SK-N-SH (cell line): Measurements from ENCODE around the gene PRMT2. TPM values are rescaled to one million over a fixed set of nuclear protein-coding genes. Genes with fewer than 3 reads are reported as not detected.

Source experiments
- CTCF ChIA-PET: fragments of 300-600, 350-600 bp; formaldehyde crosslinking; extraction: SDS; loops from one replicate; lab custom pipeline; 2021; lab: Yijun Ruan, JAX
- POLR2A ChIA-PET: fragments of 350-600 bp; sonication (Branson Sonifier 250); formaldehyde crosslinking; extraction: SDS; loops from one replicate; lab custom pipeline; 2020; ENCODE audit warnings: antibody characterized with exemption, inconsistent platforms; lab: Yijun Ruan, JAX
- DNase-seq: peaks from one replicate; pipeline ENCODE4 v3.0.0; 2012
- H2AFZ ChIP-seq: fragments of 200-600 bp; sonication (generic); 2 replicates; pipeline ENCODE4 v1.8.1; 2016; ENCODE audit warnings: antibody characterized with exemption, mild to moderate bottlenecking, low read depth
- H3F3A ChIP-seq: fragments of 200-600 bp; sonication (generic); replicated peaks from 2 replicates; pipeline ENCODE3; 2016; ENCODE audit warnings: antibody characterized with exemption, mild to moderate bottlenecking; ENCODE audit not compliant: insufficient read depth
- H3K27ac ChIP-seq, 2 experiments: fragments of 200-500 bp in 1 of 2; fragments of 200-600 bp in 1 of 2; sonication (Bioruptor generic) in 1 of 2; sonication (generic), shearing (Covaris generic) in 1 of 2; 2 replicates each; pipeline versions ENCODE4 v1.5.1 to v1.6.1; 2014 to 2016; ENCODE audit warnings: low read depth in 2 of 2, inconsistent platforms in 1 of 2, low read length in 1 of 2, mild to moderate bottlenecking in 1 of 2, mixed read lengths in 1 of 2
- H3K27me3 ChIP-seq: fragments of 200-600 bp; sonication (generic), shearing (Covaris generic); 2 replicates; pipeline ENCODE4 v1.6.1; 2016; ENCODE audit warnings: mixed run types; ENCODE audit not compliant: insufficient read depth
- H3K36me3 ChIP-seq, 2 experiments: fragments of 200-500 bp in 1 of 2; fragments of 200-600 bp in 1 of 2; sonication (Bioruptor generic) in 1 of 2; sonication (generic) in 1 of 2; replicated peaks in 1 of 2; 2 replicates each; pipeline versions ENCODE3 to v1.5.1; 2014 to 2016; ENCODE audit warnings: low read length in 1 of 2, mild to moderate bottlenecking in 1 of 2; ENCODE audit not compliant: insufficient read depth in 2 of 2, control insufficient read depth in 1 of 2
- H3K4me1 ChIP-seq, 2 experiments: fragments of 200-500 bp in 1 of 2; fragments of 200-600 bp in 1 of 2; sonication (Bioruptor generic) in 1 of 2; sonication (generic), shearing (Covaris generic) in 1 of 2; 2 replicates each; pipeline versions ENCODE4 v1.5.1 to v1.6.1; 2014 to 2016; ENCODE audit warnings: low read depth in 1 of 2, low read length in 1 of 2, mixed run types in 1 of 2; ENCODE audit not compliant: insufficient read depth in 2 of 2, control insufficient read depth in 1 of 2
- H3K4me2 ChIP-seq: fragments of 200-600 bp; sonication (generic), shearing (Covaris generic); 2 replicates; pipeline ENCODE4 v1.6.1; 2017; ENCODE audit warnings: mixed run types
- H3K4me3 ChIP-seq, 2 experiments: fragments of 200-500 bp in 1 of 2; fragments of 200-600 bp in 1 of 2; sonication (Bioruptor generic) in 1 of 2; sonication (generic), shearing (Covaris generic) in 1 of 2; 2 replicates each; pipeline versions ENCODE4 v1.5.1 to v1.8.1; 2014 to 2016; ENCODE audit warnings: low read depth in 2 of 2, inconsistent platforms in 1 of 2, low read length in 1 of 2, mild to moderate bottlenecking in 1 of 2, mixed read lengths in 1 of 2, moderate library complexity in 1 of 2
- H3K79me2 ChIP-seq: fragments of 200-600 bp; sonication (generic); 2 replicates; pipeline ENCODE4 v1.8.1; 2017; ENCODE audit warnings: mild to moderate bottlenecking; ENCODE audit not compliant: insufficient read depth
- H3K9ac ChIP-seq: fragments of 200-600 bp; sonication (generic); 2 replicates; pipeline ENCODE4 v1.6.1; 2017; ENCODE audit warnings: mixed run types
- H3K9me2 ChIP-seq: fragments of 200-600 bp; sonication (generic); 2 replicates; pipeline ENCODE4 v1.6.1; 2017; ENCODE audit warnings: mixed run types
- H3K9me3 ChIP-seq: fragments of 200-600 bp; sonication (generic); 2 replicates; pipeline ENCODE4 v1.6.1; 2017; ENCODE audit warnings: mixed run types, mild to moderate bottlenecking, moderate library complexity
- H4K20me1 ChIP-seq: fragments of 200-600 bp; sonication (generic); 2 replicates; pipeline ENCODE4 v1.6.1; 2017; ENCODE audit warnings: mild to moderate bottlenecking, mixed run types; ENCODE audit not compliant: insufficient read depth
- FOSL2 ChIP-seq: IDR thresholded peaks from 2 replicates; pipeline ENCODE4 v1.4.0; 2012; ENCODE audit warnings: low read depth, mild to moderate bottlenecking, moderate library complexity, borderline replicate concordance
- FOXJ3 ChIP-seq: sonication (generic); formaldehyde crosslinking; IDR thresholded peaks from 2 replicates; pipeline ENCODE4 v1.5.1; 2020; ENCODE audit warnings: mild to moderate bottlenecking, missing genetic modification reagents
- MXI1 ChIP-seq: IDR thresholded peaks from 2 replicates; pipeline ENCODE4 v1.6.1; 2012; ENCODE audit warnings: mild to moderate bottlenecking, low read depth, low read length, improper control_type of control experiment
- RAD21 ChIP-seq: IDR thresholded peaks from 2 replicates; pipeline ENCODE4 v1.6.1; 2012; ENCODE audit warnings: mild to moderate bottlenecking, low read length
- RFX5 ChIP-seq: IDR thresholded peaks from 2 replicates; pipeline ENCODE4 v1.6.1; 2012; ENCODE audit warnings: mild to moderate bottlenecking, improper control_type of control experiment, low read length
- WGBS: methylation state at CpG from one replicate; pipeline ENCODE4 v1.1.6; 2017; ENCODE audit warnings: low lambda C conversion rate; 5-methylcytosine and 5-hydroxymethylcytosine counted together
- polyA plus RNA-seq, 3 experiments: library from polyadenylated mRNA; depleted of rRNA; stranded (reverse); fragments of >200 nt; gene quantifications; 2 replicates each; pipeline ENCODE4 v1.2.3, GENCODE V29; 2012
- TF ChIP-seq, protein P1 (sequence below): fragments of 200-600 bp; sonication (generic); IDR thresholded peaks from 2 replicates; pipeline ENCODE4 v1.6.1; 2017; ENCODE audit warnings: antibody characterized with exemption, mild to moderate bottlenecking, moderate library complexity
- TF ChIP-seq, protein P2 (sequence below): IDR thresholded peaks from 2 replicates; pipeline ENCODE4 v1.4.0; 2012; ENCODE audit warnings: low read depth, borderline replicate concordance
- TF ChIP-seq, protein P3 (sequence below): IDR thresholded peaks from 2 replicates; pipeline ENCODE4 v1.6.1; 2012; ENCODE audit warnings: mild to moderate bottlenecking, low read depth, low read length, moderate library complexity
- TF ChIP-seq, protein P4 (sequence below): fragments of 150-350 bp; IDR thresholded peaks from 2 replicates; pipeline ENCODE4 v1.6.1; 2017; ENCODE audit warnings: antibody characterized with exemption, low read length, low read depth, borderline replicate concordance

PRMT2 gene
- polyA plus RNA-seq, 1 of the 3 experiments (the other 2 are of a cell fraction), result 278 TPM

DNA sequence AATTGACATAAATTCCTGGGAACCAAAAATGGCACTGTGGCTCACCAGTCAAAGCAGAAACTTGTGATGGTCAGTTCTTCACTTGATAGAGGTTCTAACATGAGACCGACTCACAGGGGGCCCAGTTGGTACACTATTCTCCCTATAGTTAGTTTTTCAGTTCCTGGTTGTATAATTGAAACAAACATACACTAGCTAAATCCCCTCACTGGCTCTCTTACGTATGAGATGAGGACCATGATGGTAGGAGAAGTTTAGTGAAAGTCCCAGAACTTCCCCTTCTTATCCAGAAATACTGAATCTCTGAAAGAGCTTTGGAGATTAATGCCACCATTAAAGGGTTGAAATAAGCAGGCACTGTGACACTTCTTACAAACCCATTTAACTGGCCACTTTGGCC lies 27.8 kb upstream of the PRMT2 start (continued):
- TF ChIP-seq, protein P1, sequence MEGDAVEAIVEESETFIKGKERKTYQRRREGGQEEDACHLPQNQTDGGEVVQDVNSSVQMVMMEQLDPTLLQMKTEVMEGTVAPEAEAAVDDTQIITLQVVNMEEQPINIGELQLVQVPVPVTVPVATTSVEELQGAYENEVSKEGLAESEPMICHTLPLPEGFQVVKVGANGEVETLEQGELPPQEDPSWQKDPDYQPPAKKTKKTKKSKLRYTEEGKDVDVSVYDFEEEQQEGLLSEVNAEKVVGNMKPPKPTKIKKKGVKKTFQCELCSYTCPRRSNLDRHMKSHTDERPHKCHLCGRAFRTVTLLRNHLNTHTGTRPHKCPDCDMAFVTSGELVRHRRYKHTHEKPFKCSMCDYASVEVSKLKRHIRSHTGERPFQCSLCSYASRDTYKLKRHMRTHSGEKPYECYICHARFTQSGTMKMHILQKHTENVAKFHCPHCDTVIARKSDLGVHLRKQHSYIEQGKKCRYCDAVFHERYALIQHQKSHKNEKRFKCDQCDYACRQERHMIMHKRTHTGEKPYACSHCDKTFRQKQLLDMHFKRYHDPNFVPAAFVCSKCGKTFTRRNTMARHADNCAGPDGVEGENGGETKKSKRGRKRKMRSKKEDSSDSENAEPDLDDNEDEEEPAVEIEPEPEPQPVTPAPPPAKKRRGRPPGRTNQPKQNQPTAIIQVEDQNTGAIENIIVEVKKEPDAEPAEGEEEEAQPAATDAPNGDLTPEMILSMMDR, result no peak
- no peak for TF ChIP-seq MXI1
- TF ChIP-seq, all 33 proteins: peak for 0

DNA sequence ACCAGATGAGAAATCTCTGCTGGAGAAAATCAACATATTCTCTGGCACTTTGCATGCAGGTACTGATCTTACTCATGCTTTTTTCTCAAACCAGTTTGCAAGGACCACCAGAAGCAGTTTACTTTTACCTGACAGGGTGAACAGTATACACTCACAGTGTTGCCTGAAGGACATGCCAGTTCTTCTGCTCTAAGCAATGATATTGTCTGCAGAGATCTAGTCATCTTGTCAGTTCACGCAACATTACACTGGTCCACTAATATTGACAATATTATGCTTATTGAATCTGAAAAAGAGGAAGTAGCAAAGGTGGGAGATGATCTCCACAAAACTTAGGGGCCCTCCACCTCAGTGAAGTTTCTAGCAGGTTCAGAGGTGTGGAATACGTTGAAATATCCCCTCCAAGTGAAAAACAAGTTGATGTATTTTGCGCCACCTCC lies 26.8 kb upstream of the PRMT2 start:
- H2AFZ ChIP-seq, result no peak overlapping the region
- ChIA-PET POLR2A (interaction anchor here (0.6 kb wide), 1 partner anchor 635 kb away, joined by 3 read pairs; no protein-coding TSS in a partner anchor), CTCF (interaction anchor here (1.0 kb wide), 1 partner anchor 20 kb away, joined by 3 read pairs; no protein-coding TSS in a partner anchor)
- DNase-seq, result no peak
- 70% methylated on average over 3 of the region's 3 CpGs for WGBS
- H3K27me3 ChIP-seq, result no peaks in the 10 kb centered on the region
- H3K36me3 ChIP-seq, result no peaks in the 10 kb centered on the region
- no peaks in the 10 kb centered on the region for H4K20me1 ChIP-seq
- 0 out of 2 replicates have a peak, but pooled peaks cover 3% of the 10 kb centered on the region for H3K9me3 ChIP-seq
- no peaks in the 10 kb centered on the region for H3F3A ChIP-seq
- H3K4me1 ChIP-seq, result peaks cover 5 to 10% of the 10 kb centered on the region in 2 experiments; a peak in 2 of 4 replicates
- H3K9ac ChIP-seq, result no peak overlapping the region
- TF ChIP-seq, protein P2, sequence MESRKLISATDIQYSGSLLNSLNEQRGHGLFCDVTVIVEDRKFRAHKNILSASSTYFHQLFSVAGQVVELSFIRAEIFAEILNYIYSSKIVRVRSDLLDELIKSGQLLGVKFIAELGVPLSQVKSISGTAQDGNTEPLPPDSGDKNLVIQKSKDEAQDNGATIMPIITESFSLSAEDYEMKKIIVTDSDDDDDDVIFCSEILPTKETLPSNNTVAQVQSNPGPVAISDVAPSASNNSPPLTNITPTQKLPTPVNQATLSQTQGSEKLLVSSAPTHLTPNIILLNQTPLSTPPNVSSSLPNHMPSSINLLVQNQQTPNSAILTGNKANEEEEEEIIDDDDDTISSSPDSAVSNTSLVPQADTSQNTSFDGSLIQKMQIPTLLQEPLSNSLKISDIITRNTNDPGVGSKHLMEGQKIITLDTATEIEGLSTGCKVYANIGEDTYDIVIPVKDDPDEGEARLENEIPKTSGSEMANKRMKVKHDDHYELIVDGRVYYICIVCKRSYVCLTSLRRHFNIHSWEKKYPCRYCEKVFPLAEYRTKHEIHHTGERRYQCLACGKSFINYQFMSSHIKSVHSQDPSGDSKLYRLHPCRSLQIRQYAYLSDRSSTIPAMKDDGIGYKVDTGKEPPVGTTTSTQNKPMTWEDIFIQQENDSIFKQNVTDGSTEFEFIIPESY, result no peak
- TF ChIP-seq RAD21 (no peak), RFX5 (no peak), FOXJ3 (CRISPR knock-in tag) (no peak), FOSL2 (no peak), MXI1 (no peak)
- TF ChIP-seq, protein P3, sequence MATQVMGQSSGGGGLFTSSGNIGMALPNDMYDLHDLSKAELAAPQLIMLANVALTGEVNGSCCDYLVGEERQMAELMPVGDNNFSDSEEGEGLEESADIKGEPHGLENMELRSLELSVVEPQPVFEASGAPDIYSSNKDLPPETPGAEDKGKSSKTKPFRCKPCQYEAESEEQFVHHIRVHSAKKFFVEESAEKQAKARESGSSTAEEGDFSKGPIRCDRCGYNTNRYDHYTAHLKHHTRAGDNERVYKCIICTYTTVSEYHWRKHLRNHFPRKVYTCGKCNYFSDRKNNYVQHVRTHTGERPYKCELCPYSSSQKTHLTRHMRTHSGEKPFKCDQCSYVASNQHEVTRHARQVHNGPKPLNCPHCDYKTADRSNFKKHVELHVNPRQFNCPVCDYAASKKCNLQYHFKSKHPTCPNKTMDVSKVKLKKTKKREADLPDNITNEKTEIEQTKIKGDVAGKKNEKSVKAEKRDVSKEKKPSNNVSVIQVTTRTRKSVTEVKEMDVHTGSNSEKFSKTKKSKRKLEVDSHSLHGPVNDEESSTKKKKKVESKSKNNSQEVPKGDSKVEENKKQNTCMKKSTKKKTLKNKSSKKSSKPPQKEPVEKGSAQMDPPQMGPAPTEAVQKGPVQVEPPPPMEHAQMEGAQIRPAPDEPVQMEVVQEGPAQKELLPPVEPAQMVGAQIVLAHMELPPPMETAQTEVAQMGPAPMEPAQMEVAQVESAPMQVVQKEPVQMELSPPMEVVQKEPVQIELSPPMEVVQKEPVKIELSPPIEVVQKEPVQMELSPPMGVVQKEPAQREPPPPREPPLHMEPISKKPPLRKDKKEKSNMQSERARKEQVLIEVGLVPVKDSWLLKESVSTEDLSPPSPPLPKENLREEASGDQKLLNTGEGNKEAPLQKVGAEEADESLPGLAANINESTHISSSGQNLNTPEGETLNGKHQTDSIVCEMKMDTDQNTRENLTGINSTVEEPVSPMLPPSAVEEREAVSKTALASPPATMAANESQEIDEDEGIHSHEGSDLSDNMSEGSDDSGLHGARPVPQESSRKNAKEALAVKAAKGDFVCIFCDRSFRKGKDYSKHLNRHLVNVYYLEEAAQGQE, result no peak
- TF ChIP-seq, protein P4, sequence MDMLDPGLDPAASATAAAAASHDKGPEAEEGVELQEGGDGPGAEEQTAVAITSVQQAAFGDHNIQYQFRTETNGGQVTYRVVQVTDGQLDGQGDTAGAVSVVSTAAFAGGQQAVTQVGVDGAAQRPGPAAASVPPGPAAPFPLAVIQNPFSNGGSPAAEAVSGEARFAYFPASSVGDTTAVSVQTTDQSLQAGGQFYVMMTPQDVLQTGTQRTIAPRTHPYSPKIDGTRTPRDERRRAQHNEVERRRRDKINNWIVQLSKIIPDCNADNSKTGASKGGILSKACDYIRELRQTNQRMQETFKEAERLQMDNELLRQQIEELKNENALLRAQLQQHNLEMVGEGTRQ, result no peak
- H3K4me3 ChIP-seq, result no peak overlapping the region
- no peak overlapping the region for H3K27ac ChIP-seq
- H3K79me2 ChIP-seq, result no peaks in the 10 kb centered on the region
- no peak overlapping the region for H3K4me2 ChIP-seq
- no peaks in the 10 kb centered on the region for H3K9me2 ChIP-seq
